HG02973 (cell line): Measurements from ENCODE around the gene WWC1.
A peak's percentile ranks its signal among the peaks of the same experiment; 100 is the strongest.
"Not testable (repeated sequence)": the region's sequence is repeated elsewhere in the genome, so short reads cannot be mapped to it uniquely, and the experiment has no call there.

Experiments used
- ATAC-seq: cut with Tn5 transposase; IDR thresholded peaks from one replicate; pipeline ENCODE4 v1.9.1; 2021; ENCODE audit warnings: moderate library complexity; ENCODE audit not compliant: unreplicated experiment

Gene WWC1

GRCh38 chr5:168285696-168286095 is 5.7 kb upstream of the WWC1 start:
- ATAC-seq, result no peak

- ATAC-seq, result no peak
Observed at GRCh38 chr5:168286386-168286785, 5.1 kb upstream of the WWC1 start.

GRCh38 chr5:168286863-168287262 is 4.6 kb upstream of the WWC1 start:
- ATAC-seq, result not testable (repeated sequence)

GRCh38 chr5:168287362-168287761 is 4.1 kb upstream of the WWC1 start:
- ATAC-seq, result no peak

- ATAC-seq, result no peak
Observed at GRCh38 chr5:168288349-168289245, 2.8 kb upstream of the WWC1 start.

GRCh38 chr5:168290902-168291341 is 523 bp upstream of the WWC1 start:
- ATAC-seq, result no peak

GRCh38 chr5:168291964-168292785 is 730 bp downstream of the WWC1 start:
- peak; percentile 16 for ATAC-seq

GRCh38 chr5:168292786-168293696 is 1.6 kb downstream of the WWC1 start:
- no peak for ATAC-seq

GRCh38 chr5:168295574-168296201 is 4.2 kb downstream of the WWC1 start:
- no peak for ATAC-seq

- no peak for ATAC-seq
Observed at GRCh38 chr5:168296682-168297081, 5.2 kb downstream of the WWC1 start.

GRCh38 chr5:168298949-168299348 is 7.5 kb downstream of the WWC1 start:
- ATAC-seq, result no peak

GRCh38 chr5:168299372-168299771 is 7.9 kb downstream of the WWC1 start:
- no peak for ATAC-seq

- no peak for ATAC-seq
Observed at GRCh38 chr5:168300326-168301182, 9.1 kb downstream of the WWC1 start.

- no peak for ATAC-seq
Observed at GRCh38 chr5:168301593-168302390, 10.3 kb downstream of the WWC1 start.

GRCh38 chr5:168302785-168303184 is 11.3 kb downstream of the WWC1 start:
- no peak for ATAC-seq

- ATAC-seq, result no peak
Observed at GRCh38 chr5:168303393-168304025, 12.1 kb downstream of the WWC1 start.

- ATAC-seq, result no peak
Observed at GRCh38 chr5:168304349-168304748, 12.9 kb downstream of the WWC1 start.

- no peak for ATAC-seq
Observed at GRCh38 chr5:168305281-168305680, 13.8 kb downstream of the WWC1 start.
